ENCODE measurements around the gene DNAJC21.

DNA sequence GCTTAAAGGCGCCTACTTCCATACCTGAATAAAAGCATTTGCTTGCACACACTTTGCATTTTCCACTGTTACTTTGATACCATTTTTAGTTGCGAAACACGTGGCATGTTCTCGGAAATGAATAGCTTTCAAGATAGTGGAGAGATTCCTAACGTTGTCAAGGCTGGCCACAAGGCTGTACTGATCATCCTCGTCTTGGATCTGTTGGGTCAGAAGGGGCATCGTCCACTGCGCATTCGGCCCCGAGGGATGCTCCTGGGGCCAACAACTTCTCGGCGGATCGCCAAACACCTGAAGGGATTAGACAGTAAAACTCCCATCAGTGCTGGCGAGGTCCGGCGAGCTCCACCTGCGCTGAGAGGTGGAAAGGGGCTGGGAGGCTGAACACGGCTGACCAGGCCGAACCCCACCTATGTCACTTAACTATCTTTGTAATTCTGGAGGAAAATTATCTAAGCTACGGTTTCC lies 14.7 kb upstream of the DNAJC21 start:
- no peak for TF ChIP-seq EP300 (IDR thresholded peaks at IDR 0.05)
- TF ChIP-seq, protein P1, sequence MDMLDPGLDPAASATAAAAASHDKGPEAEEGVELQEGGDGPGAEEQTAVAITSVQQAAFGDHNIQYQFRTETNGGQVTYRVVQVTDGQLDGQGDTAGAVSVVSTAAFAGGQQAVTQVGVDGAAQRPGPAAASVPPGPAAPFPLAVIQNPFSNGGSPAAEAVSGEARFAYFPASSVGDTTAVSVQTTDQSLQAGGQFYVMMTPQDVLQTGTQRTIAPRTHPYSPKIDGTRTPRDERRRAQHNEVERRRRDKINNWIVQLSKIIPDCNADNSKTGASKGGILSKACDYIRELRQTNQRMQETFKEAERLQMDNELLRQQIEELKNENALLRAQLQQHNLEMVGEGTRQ (IDR thresholded peaks at IDR 0.05): no peak
- TF ChIP-seq POLR2A (IDR thresholded peaks at IDR 0.05; ENCODE audit: low read length): no peak
- TF ChIP-seq, protein P2, sequence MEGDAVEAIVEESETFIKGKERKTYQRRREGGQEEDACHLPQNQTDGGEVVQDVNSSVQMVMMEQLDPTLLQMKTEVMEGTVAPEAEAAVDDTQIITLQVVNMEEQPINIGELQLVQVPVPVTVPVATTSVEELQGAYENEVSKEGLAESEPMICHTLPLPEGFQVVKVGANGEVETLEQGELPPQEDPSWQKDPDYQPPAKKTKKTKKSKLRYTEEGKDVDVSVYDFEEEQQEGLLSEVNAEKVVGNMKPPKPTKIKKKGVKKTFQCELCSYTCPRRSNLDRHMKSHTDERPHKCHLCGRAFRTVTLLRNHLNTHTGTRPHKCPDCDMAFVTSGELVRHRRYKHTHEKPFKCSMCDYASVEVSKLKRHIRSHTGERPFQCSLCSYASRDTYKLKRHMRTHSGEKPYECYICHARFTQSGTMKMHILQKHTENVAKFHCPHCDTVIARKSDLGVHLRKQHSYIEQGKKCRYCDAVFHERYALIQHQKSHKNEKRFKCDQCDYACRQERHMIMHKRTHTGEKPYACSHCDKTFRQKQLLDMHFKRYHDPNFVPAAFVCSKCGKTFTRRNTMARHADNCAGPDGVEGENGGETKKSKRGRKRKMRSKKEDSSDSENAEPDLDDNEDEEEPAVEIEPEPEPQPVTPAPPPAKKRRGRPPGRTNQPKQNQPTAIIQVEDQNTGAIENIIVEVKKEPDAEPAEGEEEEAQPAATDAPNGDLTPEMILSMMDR (IDR thresholded peaks at IDR 0.05): no peak
- TF ChIP-seq RAD21 (conservative IDR thresholded peaks at IDR 0.05 in 1 of 2, IDR thresholded peaks at IDR 0.05 in 1 of 2): no peak
- no peak for TF ChIP-seq RCOR1 (IDR thresholded peaks at IDR 0.05; ENCODE audit: low read depth, low read length)
- TF ChIP-seq ZFP36 (IDR thresholded peaks at IDR 0.05; ENCODE audit: borderline replicate concordance, partially characterized antibody): no peak
- TF ChIP-seq, protein P3, sequence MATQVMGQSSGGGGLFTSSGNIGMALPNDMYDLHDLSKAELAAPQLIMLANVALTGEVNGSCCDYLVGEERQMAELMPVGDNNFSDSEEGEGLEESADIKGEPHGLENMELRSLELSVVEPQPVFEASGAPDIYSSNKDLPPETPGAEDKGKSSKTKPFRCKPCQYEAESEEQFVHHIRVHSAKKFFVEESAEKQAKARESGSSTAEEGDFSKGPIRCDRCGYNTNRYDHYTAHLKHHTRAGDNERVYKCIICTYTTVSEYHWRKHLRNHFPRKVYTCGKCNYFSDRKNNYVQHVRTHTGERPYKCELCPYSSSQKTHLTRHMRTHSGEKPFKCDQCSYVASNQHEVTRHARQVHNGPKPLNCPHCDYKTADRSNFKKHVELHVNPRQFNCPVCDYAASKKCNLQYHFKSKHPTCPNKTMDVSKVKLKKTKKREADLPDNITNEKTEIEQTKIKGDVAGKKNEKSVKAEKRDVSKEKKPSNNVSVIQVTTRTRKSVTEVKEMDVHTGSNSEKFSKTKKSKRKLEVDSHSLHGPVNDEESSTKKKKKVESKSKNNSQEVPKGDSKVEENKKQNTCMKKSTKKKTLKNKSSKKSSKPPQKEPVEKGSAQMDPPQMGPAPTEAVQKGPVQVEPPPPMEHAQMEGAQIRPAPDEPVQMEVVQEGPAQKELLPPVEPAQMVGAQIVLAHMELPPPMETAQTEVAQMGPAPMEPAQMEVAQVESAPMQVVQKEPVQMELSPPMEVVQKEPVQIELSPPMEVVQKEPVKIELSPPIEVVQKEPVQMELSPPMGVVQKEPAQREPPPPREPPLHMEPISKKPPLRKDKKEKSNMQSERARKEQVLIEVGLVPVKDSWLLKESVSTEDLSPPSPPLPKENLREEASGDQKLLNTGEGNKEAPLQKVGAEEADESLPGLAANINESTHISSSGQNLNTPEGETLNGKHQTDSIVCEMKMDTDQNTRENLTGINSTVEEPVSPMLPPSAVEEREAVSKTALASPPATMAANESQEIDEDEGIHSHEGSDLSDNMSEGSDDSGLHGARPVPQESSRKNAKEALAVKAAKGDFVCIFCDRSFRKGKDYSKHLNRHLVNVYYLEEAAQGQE (IDR thresholded peaks at IDR 0.05): no peak
- no peak for TF ChIP-seq POLR2AphosphoS2 (conservative IDR thresholded peaks at IDR 0.05; ENCODE audit: low read length)
- TF ChIP-seq, protein P4, sequence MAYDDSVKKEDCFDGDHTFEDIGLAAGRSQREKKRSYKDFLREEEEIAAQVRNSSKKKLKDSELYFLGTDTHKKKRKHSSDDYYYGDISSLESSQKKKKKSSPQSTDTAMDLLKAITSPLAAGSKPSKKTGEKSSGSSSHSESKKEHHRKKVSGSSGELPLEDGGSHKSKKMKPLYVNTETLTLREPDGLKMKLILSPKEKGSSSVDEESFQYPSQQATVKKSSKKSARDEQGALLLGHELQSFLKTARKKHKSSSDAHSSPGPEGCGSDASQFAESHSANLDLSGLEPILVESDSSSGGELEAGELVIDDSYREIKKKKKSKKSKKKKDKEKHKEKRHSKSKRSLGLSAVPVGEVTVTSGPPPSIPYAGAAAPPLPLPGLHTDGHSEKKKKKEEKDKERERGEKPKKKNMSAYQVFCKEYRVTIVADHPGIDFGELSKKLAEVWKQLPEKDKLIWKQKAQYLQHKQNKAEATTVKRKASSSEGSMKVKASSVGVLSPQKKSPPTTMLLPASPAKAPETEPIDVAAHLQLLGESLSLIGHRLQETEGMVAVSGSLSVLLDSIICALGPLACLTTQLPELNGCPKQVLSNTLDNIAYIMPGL (CRISPR knock-in tag; IDR thresholded peaks at IDR 0.05; ENCODE audit: borderline replicate concordance): no peak
- TF ChIP-seq, protein P5, sequence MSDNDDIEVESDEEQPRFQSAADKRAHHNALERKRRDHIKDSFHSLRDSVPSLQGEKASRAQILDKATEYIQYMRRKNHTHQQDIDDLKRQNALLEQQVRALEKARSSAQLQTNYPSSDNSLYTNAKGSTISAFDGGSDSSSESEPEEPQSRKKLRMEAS (IDR thresholded peaks at IDR 0.05): no peak
- no peak for TF ChIP-seq CHD2 (IDR thresholded peaks at IDR 0.05; ENCODE audit: low read length, partially characterized antibody)
